NCI-H1092 (cell line): ENCODE measurements around the gene FRY.

Experiments
- DNase-seq: peaks from one replicate; lab custom pipeline; 2025; lab: John Stamatoyannopoulos, UW

Gene FRY

GRCh38 chr13:32310134-32310706 lies 278.6 kb downstream of the FRY start:
- DNase-seq: peak; percentile 2

- DNase-seq: no peak
Measured at GRCh38 chr13:32311188-32311897, 279.8 kb downstream of the FRY start.

GRCh38 chr13:32314271-32315237 lies 283.0 kb downstream of the FRY start:
- no peak for DNase-seq

GRCh38 chr13:32315238-32316027 lies 283.9 kb downstream of the FRY start, which contains the start of the genes BRCA2 and ZAR1L:
TSS of gene BRCA2 (plus strand) at chr13:32315508. CDS start at chr13:32316461, 953 bp downstream.
TSS of gene ZAR1L (minus strand) at chr13:32315363. CDS start at chr13:32311925, 3,438 bp downstream.
- DNase-seq: peak; percentile 68

- DNase-seq: peak; percentile 34
Measured at GRCh38 chr13:32316028-32316339, 284.4 kb downstream of the FRY start.

- no peak for DNase-seq
Measured at GRCh38 chr13:32316501-32316900, 284.9 kb downstream of the FRY start.

DNA sequence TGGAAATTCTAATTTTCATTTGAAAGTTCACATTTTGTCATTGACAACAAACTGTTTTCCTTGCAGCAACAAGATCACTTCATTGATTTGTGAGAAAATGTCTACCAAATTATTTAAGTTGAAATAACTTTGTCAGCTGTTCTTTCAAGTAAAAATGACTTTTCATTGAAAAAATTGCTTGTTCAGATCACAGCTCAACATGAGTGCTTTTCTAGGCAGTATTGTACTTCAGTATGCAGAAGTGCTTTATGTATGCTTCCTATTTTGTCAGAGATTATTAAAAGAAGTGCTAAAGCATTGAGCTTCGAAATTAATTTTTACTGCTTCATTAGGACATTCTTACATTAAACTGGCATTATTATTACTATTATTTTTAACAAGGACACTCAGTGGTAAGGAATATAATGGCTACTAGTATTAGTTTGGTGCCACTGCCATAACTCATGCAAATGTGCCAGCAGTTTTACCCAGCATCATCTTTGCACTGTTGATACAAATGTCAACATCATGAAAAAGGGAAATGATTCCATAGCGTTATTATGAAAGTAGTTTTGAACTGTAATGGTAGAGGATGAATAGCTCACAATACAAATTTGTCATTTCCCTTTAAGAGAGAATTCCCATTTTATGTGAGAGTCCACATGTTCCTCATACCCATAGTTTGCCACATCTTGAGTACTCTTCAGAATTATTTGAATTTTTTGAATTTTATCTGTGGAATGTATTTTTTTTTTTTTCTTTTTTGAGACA lies 286.3 kb downstream of the FRY start:
- no peak for DNase-seq

- DNase-seq: no peak
Measured at GRCh38 chr13:32320528-32320927, 289.0 kb downstream of the FRY start.

DNA sequence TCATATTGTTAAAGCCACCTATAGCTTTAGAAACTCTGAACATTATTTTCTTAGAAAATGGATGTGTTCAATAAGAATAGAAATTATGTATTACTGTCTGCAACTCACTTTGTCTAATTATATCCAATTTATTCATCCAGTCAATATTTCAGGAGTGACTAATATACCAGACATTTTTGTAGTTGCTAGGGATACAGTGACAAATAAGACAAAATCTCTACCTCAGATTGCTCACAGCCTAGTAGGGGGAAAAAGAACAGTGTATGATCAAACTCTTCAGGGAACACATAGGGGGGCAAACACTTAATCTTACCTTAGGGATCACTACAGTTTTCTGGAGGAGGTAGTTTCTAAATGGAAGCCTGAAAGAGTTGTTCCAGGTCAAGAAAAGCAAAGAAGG lies 292.3 kb downstream of the FRY start:
- no peak for DNase-seq

- DNase-seq: no peak
Measured at GRCh38 chr13:32330441-32330840, 298.9 kb downstream of the FRY start.

- no peak for DNase-seq
Measured at GRCh38 chr13:32334671-32335070, 303.1 kb downstream of the FRY start.

- DNase-seq: no peak
Measured at GRCh38 chr13:32340914-32341313, 309.3 kb downstream of the FRY start.

GRCh38 chr13:32347651-32348050 lies 316.1 kb downstream of the FRY start:
- DNase-seq: no peak
